Measurements from ENCODE around the gene PDE8A.
A peak's percentile ranks its signal among the peaks of the same experiment; 100 is the strongest.
"Not testable (repeated sequence)": the region's sequence is repeated elsewhere in the genome, so short reads cannot be mapped to it uniquely, and the experiment has no call there.

PDE8A gene

GRCh38 chr15:84962955-84963354, 18.7 kb upstream of the PDE8A start:
- DNase-seq: no peak

- no peak for DNase-seq
Observed at GRCh38 chr15:84967380-84967779, 14.3 kb upstream of the PDE8A start.

- DNase-seq: no peak
Observed at GRCh38 chr15:84968301-84968700, 13.4 kb upstream of the PDE8A start.

- DNase-seq: no peak
Observed at GRCh38 chr15:84969257-84969656, 12.4 kb upstream of the PDE8A start.

GRCh38 chr15:84970843-84971242, 10.8 kb upstream of the PDE8A start:
- DNase-seq: no peak

- no peak for DNase-seq
Observed at GRCh38 chr15:84973492-84974460, 7.9 kb upstream of the PDE8A start.

- no peak for DNase-seq
Observed at GRCh38 chr15:84975871-84976351, 5.7 kb upstream of the PDE8A start.

GRCh38 chr15:84976746-84977345, 4.8 kb upstream of the PDE8A start:
- no peak for DNase-seq

- DNase-seq: no peak
Observed at GRCh38 chr15:84979651-84980050, 2.0 kb upstream of the PDE8A start.

- DNase-seq: peak; percentile 72
Observed at GRCh38 chr15:84980196-84981053, 1.2 kb upstream of the PDE8A start.

- peak; percentile 84 for DNase-seq
Observed at GRCh38 chr15:84981054-84981710, 474 bp upstream of the PDE8A start.

- DNase-seq: no peak
Observed at GRCh38 chr15:84982301-84982920, 755 bp downstream of the PDE8A start.

- no peak for DNase-seq
Observed at GRCh38 chr15:84983294-84983693, 1.6 kb downstream of the PDE8A start.

- DNase-seq: no peak
Observed at GRCh38 chr15:84983711-84984110, 2.1 kb downstream of the PDE8A start.

- DNase-seq: no peak
Observed at GRCh38 chr15:84985158-84985557, 3.5 kb downstream of the PDE8A start.

GRCh38 chr15:84987351-84987750, 5.7 kb downstream of the PDE8A start:
- DNase-seq: not testable (repeated sequence)

GRCh38 chr15:84987949-84988624, 6.4 kb downstream of the PDE8A start:
- DNase-seq: no peak

- DNase-seq: no peak
Observed at GRCh38 chr15:84988909-84989644, 7.4 kb downstream of the PDE8A start.

- no peak for DNase-seq
Observed at GRCh38 chr15:84990507-84990906, 8.9 kb downstream of the PDE8A start.

- DNase-seq: no peak
Observed at GRCh38 chr15:84991014-84991712, 9.5 kb downstream of the PDE8A start.

All from GOT3 (cell line).